OCI-M2 (cell line): ENCODE measurements around the gene TRAPPC2B.

Source experiments
- DNase-seq: peaks from one replicate; lab custom pipeline; 2025; ENCODE audit not compliant: unreplicated experiment; lab: John Stamatoyannopoulos, UW

The TRAPPC2B gene

GRCh38 chr19:57362997-57363687, at the start of gene TRAPPC2B, which contains the start of gene ZNF547:
TSS of gene TRAPPC2B (plus strand) at chr19:57363551. CDS start at chr19:57364834, 1,283 bp downstream.
TSS of gene ZNF547 (plus strand) at chr19:57363551. CDS start at chr19:57368556, 5,005 bp downstream.
- DNase-seq: peak; percentile 96

- no peak for DNase-seq
Observed at GRCh38 chr19:57314146-57314545, 49.2 kb upstream of the TRAPPC2B start.

- DNase-seq: no peak
Observed at GRCh38 chr19:57317503-57317902, 45.8 kb upstream of the TRAPPC2B start.

- DNase-seq: no peak
Observed at GRCh38 chr19:57319869-57320179, 43.5 kb upstream of the TRAPPC2B start.

- peak; percentile 63 for DNase-seq
Observed at GRCh38 chr19:57320180-57321084, 42.9 kb upstream of the TRAPPC2B start, which contains the start of gene ZNF543. TSS of gene ZNF543 (plus strand) at chr19:57320472. CDS start at chr19:57320854, 382 bp downstream.

GRCh38 chr19:57321116-57321515, 42.2 kb upstream of the TRAPPC2B start:
- no peak for DNase-seq

- no peak for DNase-seq
Observed at GRCh38 chr19:57321751-57322150, 41.6 kb upstream of the TRAPPC2B start.

GRCh38 chr19:57324992-57325391, 38.4 kb upstream of the TRAPPC2B start:
- DNase-seq: no peak

GRCh38 chr19:57327993-57328392, 35.4 kb upstream of the TRAPPC2B start:
- no peak for DNase-seq

- no peak for DNase-seq
Observed at GRCh38 chr19:57334191-57334590, 29.2 kb upstream of the TRAPPC2B start.

GRCh38 chr19:57338877-57339276, 24.5 kb upstream of the TRAPPC2B start:
- no peak for DNase-seq

- no peak for DNase-seq
Observed at GRCh38 chr19:57342582-57342981, 20.8 kb upstream of the TRAPPC2B start.

GRCh38 chr19:57348136-57348535, 15.2 kb upstream of the TRAPPC2B start:
- no peak for DNase-seq

GRCh38 chr19:57350877-57351805, 12.2 kb upstream of the TRAPPC2B start, which contains the start of gene ZNF304:
TSS of gene ZNF304 (plus strand) at chr19:57351271. CDS start at chr19:57351665, 394 bp downstream.
- peak; percentile 86 for DNase-seq

- DNase-seq: no peak
Observed at GRCh38 chr19:57351867-57352266, 11.5 kb upstream of the TRAPPC2B start.

- no peak for DNase-seq
Observed at GRCh38 chr19:57355916-57356315, 7.4 kb upstream of the TRAPPC2B start.

GRCh38 chr19:57357406-57357805, 5.9 kb upstream of the TRAPPC2B start:
- DNase-seq: no peak

GRCh38 chr19:57359300-57359699, 4.1 kb upstream of the TRAPPC2B start:
- DNase-seq: no peak

GRCh38 chr19:57362419-57362818, 932 bp upstream of the TRAPPC2B start:
- DNase-seq: no peak

GRCh38 chr19:57363688-57364181, 384 bp downstream of the TRAPPC2B start:
- DNase-seq: no peak

- DNase-seq: no peak
Observed at GRCh38 chr19:57366776-57367175, 3.4 kb downstream of the TRAPPC2B start.
